H1 (cell line): Measurements from ENCODE around the gene RAB39B. TPM values are rescaled to one million over a fixed set of nuclear protein-coding genes. Genes with fewer than 3 reads are reported as not detected.

ENCODE experiments used
- JUND ChIP-seq: IDR thresholded peaks from 2 replicates; pipeline ENCODE4 v1.6.1; 2011; ENCODE audit warnings: mild to moderate bottlenecking, improper control_type of control experiment, low read length
- MAFK ChIP-seq: IDR thresholded peaks from 2 replicates; pipeline ENCODE4 v1.6.1; 2012; ENCODE audit warnings: low read depth, mild to moderate bottlenecking, improper control_type of control experiment, low read length
- NRF1 ChIP-seq: IDR thresholded peaks from 2 replicates; pipeline ENCODE4 v1.6.1; 2011; ENCODE audit warnings: mild to moderate bottlenecking, low read depth, low read length, improper control_type of control experiment
- SAP30 ChIP-seq: fragments of 300-600 bp; sonication (generic); IDR thresholded peaks from 2 replicates; pipeline ENCODE4 v1.7.1; 2012; ENCODE audit warnings: low read length, moderate library complexity, mild to moderate bottlenecking, inconsistent platforms; ENCODE audit not compliant: insufficient read depth, insufficient replicate concordance
- USF2 ChIP-seq: IDR thresholded peaks from 2 replicates; pipeline ENCODE4 v1.6.1; 2011; ENCODE audit warnings: low read length, improper control_type of control experiment
- polyA plus RNA-seq, 7 experiments: library from polyadenylated mRNA; depleted of rRNA in 3 of 7; stranded (reverse) in 5 of 7; unstranded in 2 of 7; fragments of >200 nt in 5 of 7; fragments of 200-250 nt in 2 of 7; gene quantifications; 1 replicate in 5 of 7; 2 replicates in 1 of 7; 4 replicates in 1 of 7; pipeline versions ENCODE4 v1.2.1 to v1.2.3, GENCODE V29; 2011 to 2013; ENCODE audit warnings: missing spikeins in 2 of 7, mixed read lengths in 2 of 7
- small RNA-seq: library from polyadenylated mRNA; stranded (forward); fragments of <200 nt; extraction: miRNeasy Mini kit (QIAGEN cat#:217004); gene quantifications from one replicate; pipeline ENCODE3, GENCODE V24; 2013; ENCODE audit not compliant: insufficient read depth
- total RNA-seq: library from RNA; stranded (reverse); fragmentation: NEBNext Ultra II Directional; extraction: Animal tissue kit (Norgen Biotek cat#: 25700); gene quantifications from 2 replicates; pipeline ENCODE4 v1.2.1, GENCODE V29; 2021

RAB39B gene
- total and polyA plus RNA-seq, 2 of the 8 experiments (the other 6 are each of a cell fraction or from before 2014, with no cell fraction given): 3.1 to 9.3 TPM

- TF ChIP-seq NRF1: no peak
- TF ChIP-seq MAFK: no peak
- TF ChIP-seq SAP30: no peak
- no peak for TF ChIP-seq JUND
- TF ChIP-seq USF2: no peak
These were observed 53.1 kb downstream of the RAB39B start (continued) for GRCh38 chrX:155211208-155211607.

Small RNA genes within 50 kb of the gene (small RNA-seq; reads per million reads assigned to genes)
- gene AC234781.4: not detected

Other genes with a start within 250 kb of the RAB39B start
- gene F8, start 241.8 kb downstream of the RAB39B start, total RNA-seq: 2.3 and 2.6 TPM in 2 replicates
- 1.1 TPM in 2 replicates for gene F8, start 241.8 kb downstream of the RAB39B start, polyA plus RNA-seq (2011; rRNA removed)
- gene FUNDC2, start 237.6 kb downstream of the RAB39B start, total RNA-seq: 66.0 and 67.7 TPM in 2 replicates
- 58.9 and 93.7 TPM in 2 replicates for gene FUNDC2, start 237.6 kb downstream of the RAB39B start, polyA plus RNA-seq (2011; rRNA removed)
- gene CMC4, start 193.4 kb downstream of the RAB39B start, total RNA-seq: 3.7 and 6.0 TPM in 2 replicates
- gene CMC4, start 193.4 kb downstream of the RAB39B start, polyA plus RNA-seq (2011; rRNA removed): 7.8 and 8.8 TPM in 2 replicates
- gene MTCP1, start 193.4 kb downstream of the RAB39B start, total RNA-seq: 12.3 and 18.3 TPM in 2 replicates
- 1.2 and 2.0 TPM in 2 replicates for gene MTCP1, start 193.4 kb downstream of the RAB39B start, polyA plus RNA-seq (2011; rRNA removed)
- 23.2 and 23.7 TPM in 2 replicates for gene BRCC3, start 193.0 kb downstream of the RAB39B start, total RNA-seq
- gene BRCC3, start 193.0 kb downstream of the RAB39B start, polyA plus RNA-seq (2011; rRNA removed): 7.9 and 13.1 TPM in 2 replicates
- 56.0 and 59.7 TPM in 2 replicates for gene VBP1, start 48.0 kb downstream of the RAB39B start, total RNA-seq
- 10.0 and 21.6 TPM in 2 replicates for gene VBP1, start 48.0 kb downstream of the RAB39B start, polyA plus RNA-seq (2011; rRNA removed)
- 0.61 TPM in 1 of 2 replicates, not detected in the other for gene CLIC2, start 70.1 kb upstream of the RAB39B start, total RNA-seq
- 0.05 and 0.08 TPM in 2 replicates for gene CLIC2, start 70.1 kb upstream of the RAB39B start, polyA plus RNA-seq (2011; rRNA removed)
- not detected in 2 replicates for gene F8A2, start 117.6 kb upstream of the RAB39B start, total RNA-seq
- not detected in 2 replicates for gene F8A2, start 117.6 kb upstream of the RAB39B start, polyA plus RNA-seq (2011; rRNA removed)
- gene F8A3, start 194.1 kb upstream of the RAB39B start, total RNA-seq: 0.60 TPM in 1 of 2 replicates, not detected in the other
- 0.11 and 0.24 TPM in 2 replicates for gene F8A3, start 194.1 kb upstream of the RAB39B start, polyA plus RNA-seq (2011; rRNA removed)